ENCODE data around the gene CNKSR3.

CNKSR3 gene

GRCh38 chr6:154457046-154457713 is 53.3 kb downstream of the CNKSR3 start:
- DNase-seq (ENCODE audit: low read depth, low spot score) = no peak

- DNase-seq (ENCODE audit: low read depth, low spot score) = no peak
Observed at GRCh38 chr6:154453329-154453728, 57.2 kb downstream of the CNKSR3 start.

GRCh38 chr6:154450498-154450897 is 60.0 kb downstream of the CNKSR3 start:
- no peak for DNase-seq (ENCODE audit: low read depth, low spot score)

- no peak for DNase-seq (ENCODE audit: low read depth, low spot score)
Observed at GRCh38 chr6:154448448-154449096, 61.9 kb downstream of the CNKSR3 start.

- DNase-seq (ENCODE audit: low read depth, low spot score) = no peak
Observed at GRCh38 chr6:154447954-154448353, 62.5 kb downstream of the CNKSR3 start.

GRCh38 chr6:154446984-154447383 is 63.5 kb downstream of the CNKSR3 start:
- DNase-seq (ENCODE audit: low read depth, low spot score) = no peak

- DNase-seq (ENCODE audit: low read depth, low spot score) = no peak
Observed at GRCh38 chr6:154445417-154445816, 65.1 kb downstream of the CNKSR3 start.

- DNase-seq (ENCODE audit: low read depth, low spot score) = no peak
Observed at GRCh38 chr6:154441995-154442310, 68.5 kb downstream of the CNKSR3 start.

GRCh38 chr6:154440422-154441043 is 70.0 kb downstream of the CNKSR3 start:
- no peak for DNase-seq (ENCODE audit: low read depth, low spot score)

- DNase-seq (ENCODE audit: low read depth, low spot score) = no peak
Observed at GRCh38 chr6:154440022-154440421, 70.5 kb downstream of the CNKSR3 start.

- no peak for DNase-seq (ENCODE audit: low read depth, low spot score)
Observed at GRCh38 chr6:154438882-154439415, 71.5 kb downstream of the CNKSR3 start.

GRCh38 chr6:154435400-154435945 is 75.0 kb downstream of the CNKSR3 start:
- no peak for DNase-seq (ENCODE audit: low read depth, low spot score)

- DNase-seq (ENCODE audit: low read depth, low spot score) = no peak
Observed at GRCh38 chr6:154434662-154435061, 75.8 kb downstream of the CNKSR3 start.

GRCh38 chr6:154433477-154434241 is 76.8 kb downstream of the CNKSR3 start:
- no peak for DNase-seq (ENCODE audit: low read depth, low spot score)

- no peak for DNase-seq (ENCODE audit: low read depth, low spot score)
Observed at GRCh38 chr6:154432533-154433476, 77.7 kb downstream of the CNKSR3 start.

GRCh38 chr6:154430481-154430919 is 80.0 kb downstream of the CNKSR3 start:
- no peak for DNase-seq (ENCODE audit: low read depth, low spot score)

- no peak for DNase-seq (ENCODE audit: low read depth, low spot score)
Observed at GRCh38 chr6:154429711-154430110, 80.8 kb downstream of the CNKSR3 start.

GRCh38 chr6:154428897-154429296 is 81.6 kb downstream of the CNKSR3 start:
- DNase-seq (ENCODE audit: low read depth, low spot score) = no peak

GRCh38 chr6:154427446-154427845 is 83.0 kb downstream of the CNKSR3 start:
- DNase-seq (ENCODE audit: low read depth, low spot score) = no peak

- DNase-seq (ENCODE audit: low read depth, low spot score) = no peak
Observed at GRCh38 chr6:154426997-154427396, 83.5 kb downstream of the CNKSR3 start.

GRCh38 chr6:154425034-154425433 is 85.5 kb downstream of the CNKSR3 start:
- no peak for DNase-seq (ENCODE audit: low read depth, low spot score)

Measured in iPS DF 19.7 (cell line).